Esophagus (tissue), 2 donors: ENCODE results near the gene DDTL. TPM values are rescaled to one million over a fixed set of nuclear protein-coding genes. Genes with fewer than 3 reads are reported as not detected.
"Not testable (repeated sequence)": the region's sequence is repeated elsewhere in the genome, so short reads cannot be mapped to it uniquely, and the experiment has no call there.

Experiments
- H3K27ac ChIP-seq, 2 donors: one replicate each; pipeline ENCODE4 v1.5.1; 2013; ENCODE audit warnings: low read depth in 2 of 2, mild to moderate bottlenecking in 2 of 2, inconsistent platforms in 1 of 2, low read length in 1 of 2, moderate library complexity in 1 of 2
- H3K27me3 ChIP-seq, 2 donors: one replicate each; pipeline ENCODE4 v1.6.1; 2013; ENCODE audit warnings: low read length in 2 of 2, control low read depth in 1 of 2, mild to moderate bottlenecking in 1 of 2; ENCODE audit not compliant: insufficient read depth in 2 of 2, control insufficient read depth in 1 of 2
- H3K36me3 ChIP-seq, 2 donors: one replicate each; pipeline ENCODE4 v1.6.1; 2013; ENCODE audit warnings: low read length in 1 of 2; ENCODE audit not compliant: control insufficient read depth in 2 of 2, insufficient read depth in 2 of 2
- H3K4me1 ChIP-seq, 2 donors: one replicate each; pipeline ENCODE4 v1.6.1; 2013; ENCODE audit warnings: low read length in 1 of 2; ENCODE audit not compliant: control insufficient read depth in 2 of 2, insufficient read depth in 2 of 2
- H3K4me3 ChIP-seq, 2 donors: one replicate each; pipeline ENCODE4 v1.5.1; 2013; ENCODE audit warnings: low read length in 2 of 2, mild to moderate bottlenecking in 2 of 2, low read depth in 1 of 2, moderate library complexity in 1 of 2
- H3K9me3 ChIP-seq, 2 donors: one replicate each; pipeline ENCODE4 v1.6.1; 2013; ENCODE audit warnings: mild to moderate bottlenecking in 2 of 2, low read depth in 1 of 2, low read length in 1 of 2, moderate library complexity in 1 of 2; ENCODE audit not compliant: control insufficient read depth in 2 of 2, insufficient read depth in 1 of 2
- WGBS, 2 donors: extraction: QIAGEN DNeasy Blood & Tissue Kit; methylation state at CpG; one replicate each; pipeline ENCODE4 v1.1.7; 2013; 5-methylcytosine and 5-hydroxymethylcytosine counted together
- polyA plus RNA-seq, 2 donors: library from polyadenylated mRNA; stranded (reverse); fragments of 200-250 nt; gene quantifications; one replicate each; pipeline ENCODE4 v1.2.3, GENCODE V29; 2013
- donor health status: healthy with polysubstance abuse.
- donor health status: Bipolar disorder and iron deficiency.

Gene DDTL
- polyA plus RNA-seq, 2 donors: 1.4 TPM

DNA sequence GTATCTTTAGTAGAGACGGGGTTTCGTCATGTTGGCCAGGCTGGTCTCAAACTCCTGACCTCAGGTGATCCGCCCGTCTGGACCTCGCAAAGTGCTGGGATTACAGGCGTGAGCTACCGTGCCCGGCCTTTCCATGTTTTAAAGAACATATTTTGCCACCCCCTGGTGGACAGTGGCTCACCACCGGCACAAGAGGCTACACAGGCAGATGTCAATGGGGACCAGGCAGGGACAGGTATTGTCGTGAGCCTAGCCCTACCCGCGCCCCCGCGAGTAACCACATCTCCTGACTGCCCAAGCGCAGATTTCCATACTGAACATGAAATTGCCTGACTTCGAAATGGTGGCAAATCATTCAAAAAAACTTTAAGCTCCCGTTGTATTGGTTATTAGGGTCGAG is 594 bp upstream of the DDTL start:
- not testable (repeated sequence) for H3K9me3 ChIP-seq, H3K4me1 ChIP-seq, H3K27me3 ChIP-seq, H3K4me3 ChIP-seq, H3K27ac ChIP-seq
- peaks cover 0 to 13% of the 10 kb centered on the region in 2 donors for H3K36me3 ChIP-seq
- no CpG with 5 or more reads among the region's 18 CpGs for WGBS, 2 donors

DNA sequence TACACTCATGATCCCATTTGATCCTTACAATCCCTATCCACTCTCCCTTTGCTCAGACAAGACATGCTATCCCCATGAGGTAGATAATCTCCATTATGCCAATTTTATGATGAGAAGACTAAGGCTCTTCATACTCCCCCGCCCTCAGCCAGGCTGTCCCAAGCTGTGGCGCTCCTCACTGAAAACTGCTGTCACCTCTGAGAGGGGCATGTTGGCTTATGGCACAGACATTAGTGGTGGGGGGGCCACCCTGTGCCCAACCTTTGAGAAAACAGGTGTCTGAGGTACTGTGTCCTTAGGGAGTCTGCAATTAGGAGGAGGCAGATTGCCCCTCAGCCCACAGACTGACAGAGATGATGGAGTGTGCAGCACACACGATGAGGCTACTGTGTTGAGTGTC is 2.4 kb downstream of the DDTL start:
- WGBS, 2 donors: 84 to 87% methylated on average over 3 of the region's 3 CpGs
- Histone ChIP-seq H3K27ac (no peak overlapping the region), H3K27me3 (no peaks in the 10 kb centered on the region)

DNA sequence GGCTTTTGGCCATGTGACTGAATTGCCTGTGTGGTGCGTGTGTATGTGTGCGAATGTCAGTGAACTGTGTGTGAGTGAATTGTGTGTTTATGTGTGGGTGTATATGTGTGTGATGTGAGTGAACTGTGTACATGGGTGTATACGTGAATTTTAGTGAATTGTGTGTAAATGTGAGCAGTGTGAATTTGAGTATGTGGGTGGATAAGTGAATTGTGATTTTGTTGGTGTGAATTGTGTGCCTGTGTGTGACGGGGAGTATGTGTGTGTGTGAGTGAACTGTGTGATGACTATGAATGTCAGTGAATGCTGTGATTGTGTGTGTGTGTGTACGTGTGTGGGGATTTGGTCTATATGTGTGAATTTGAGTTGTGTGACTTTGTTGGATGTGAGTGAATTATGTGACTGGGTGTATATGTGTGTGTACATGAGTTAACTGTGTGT is 3.5 kb downstream of the DDTL start:
- Histone ChIP-seq H3K27me3 (no peaks in the 10 kb centered on the region), H3K9me3 (no peaks in the 10 kb centered on the region), H3K27ac (no peak overlapping the region), H3K4me1 (peaks cover 0 to 3% of the 10 kb centered on the region in 2 donors), H3K36me3 (peaks cover 3 to 18% of the 10 kb centered on the region in 2 donors), H3K4me3 (no peak overlapping the region)
- WGBS, 2 donors: 60 to 81% methylated on average over 5 of the region's 5 CpGs

More for the DNA sequence above, 2.4 kb downstream of the DDTL start:
- H3K4me3 ChIP-seq: no peak overlapping the region
- H3K36me3 ChIP-seq: peaks cover 3 to 18% of the 10 kb centered on the region in 2 donors
- H3K4me1 ChIP-seq: peaks cover 0 to 3% of the 10 kb centered on the region in 2 donors
- H3K9me3 ChIP-seq: no peaks in the 10 kb centered on the region

DNA sequence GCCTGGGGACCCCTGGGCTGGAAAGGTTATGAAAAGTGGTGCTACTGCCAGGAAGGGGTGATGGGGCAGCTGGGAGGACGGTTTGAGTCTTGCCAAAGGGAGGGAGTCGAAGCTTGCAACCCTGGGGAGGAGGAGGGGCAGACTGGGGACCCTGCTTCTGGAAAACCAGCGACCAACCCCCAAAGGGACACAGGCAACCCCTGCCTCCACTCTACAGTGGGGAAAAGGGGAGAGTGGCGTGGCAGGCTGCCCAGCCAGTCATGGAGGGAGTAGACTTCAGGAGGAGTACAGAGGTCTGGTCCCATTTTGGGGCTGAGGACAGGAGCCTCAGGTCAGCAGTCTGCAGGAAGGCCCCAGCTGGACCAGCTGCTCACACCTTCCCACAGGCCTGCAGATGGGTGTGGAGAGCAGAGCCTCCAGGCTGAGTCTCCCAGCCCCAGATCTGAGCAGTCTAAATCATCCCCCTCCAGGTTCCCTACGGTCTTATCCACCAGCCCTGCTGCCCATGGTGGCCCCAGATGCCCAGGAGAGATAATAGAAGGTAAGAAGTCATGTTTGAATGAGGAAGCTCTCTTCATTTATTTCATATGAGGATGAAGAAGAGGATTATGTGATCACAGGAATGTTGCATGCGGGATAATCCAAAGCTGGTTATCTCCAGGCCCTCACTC is 4.3 kb downstream of the DDTL start:
- H3K27ac ChIP-seq: no peak overlapping the region
- peaks cover 3 to 18% of the 10 kb centered on the region in 2 donors for H3K36me3 ChIP-seq
- H3K9me3 ChIP-seq: no peaks in the 10 kb centered on the region
- no peaks in the 10 kb centered on the region for H3K27me3 ChIP-seq
- WGBS, 2 donors: 58 to 76% methylated on average over 6 of the region's 6 CpGs
- H3K4me1 ChIP-seq: peaks cover 0 to 3% of the 10 kb centered on the region in 2 donors
- H3K4me3 ChIP-seq: no peak overlapping the region

DNA sequence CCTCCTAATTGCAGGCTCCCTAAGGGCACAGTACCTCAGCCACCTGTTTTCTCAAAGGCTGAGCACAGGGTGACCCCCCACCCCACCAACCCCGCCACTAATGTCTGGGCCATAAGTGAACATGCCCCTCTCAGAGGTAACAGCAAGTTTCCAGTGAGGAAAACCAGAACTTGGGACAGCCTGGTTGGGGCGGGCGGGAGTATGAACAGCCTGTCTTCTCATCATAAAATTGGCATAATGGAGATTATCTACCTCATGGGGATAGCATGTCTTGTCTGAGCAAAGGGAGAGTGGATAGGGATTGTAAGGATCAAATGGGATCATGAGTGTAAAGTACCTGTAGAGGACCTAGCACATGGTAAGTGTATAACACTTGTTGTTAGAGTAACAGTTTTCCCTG is 5.2 kb downstream of the DDTL start:
- H3K27ac ChIP-seq, H3K27me3 ChIP-seq, H3K9me3 ChIP-seq, H3K4me3 ChIP-seq, H3K4me1 ChIP-seq: not testable (repeated sequence)
- H3K36me3 ChIP-seq: peaks cover 3 to 18% of the 10 kb centered on the region in 2 donors
- WGBS, 2 donors: 92 to 94% methylated on average over 3 of the region's 3 CpGs

DNA sequence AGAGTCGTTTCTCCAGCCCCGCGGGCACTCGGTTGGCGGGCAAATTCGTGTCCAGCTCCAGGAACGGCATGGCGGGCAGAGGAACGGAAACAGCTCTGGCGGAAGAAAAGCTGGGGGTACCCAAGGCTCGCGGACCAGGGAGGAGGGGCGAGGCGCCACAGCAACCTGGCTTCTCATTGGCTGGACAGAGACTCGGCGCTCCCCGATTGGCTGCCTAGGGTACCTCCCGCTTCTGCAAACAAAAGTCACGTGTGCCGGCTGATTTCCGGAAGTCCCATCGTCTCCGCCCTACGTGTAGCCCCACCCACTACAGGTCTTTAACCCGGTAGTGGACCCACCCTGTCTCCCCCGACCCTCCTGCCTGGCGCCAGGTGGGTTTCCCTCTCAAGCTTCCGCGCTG is 7.7 kb downstream of the DDTL start, which contains the start of gene DDT:
Gene DDT, minus strand, starts transcription at position 97 of the 400 bp plus-strand sequence. Its CDS starts 27 bp downstream, at position 70.
- no CpG with 5 or more reads among the region's 29 CpGs for WGBS, 2 donors
- not testable (repeated sequence) for H3K27me3 ChIP-seq, H3K4me3 ChIP-seq, H3K27ac ChIP-seq, H3K4me1 ChIP-seq, H3K9me3 ChIP-seq
- peaks cover 3 to 15% of the 10 kb centered on the region in 2 donors for H3K36me3 ChIP-seq

DNA sequence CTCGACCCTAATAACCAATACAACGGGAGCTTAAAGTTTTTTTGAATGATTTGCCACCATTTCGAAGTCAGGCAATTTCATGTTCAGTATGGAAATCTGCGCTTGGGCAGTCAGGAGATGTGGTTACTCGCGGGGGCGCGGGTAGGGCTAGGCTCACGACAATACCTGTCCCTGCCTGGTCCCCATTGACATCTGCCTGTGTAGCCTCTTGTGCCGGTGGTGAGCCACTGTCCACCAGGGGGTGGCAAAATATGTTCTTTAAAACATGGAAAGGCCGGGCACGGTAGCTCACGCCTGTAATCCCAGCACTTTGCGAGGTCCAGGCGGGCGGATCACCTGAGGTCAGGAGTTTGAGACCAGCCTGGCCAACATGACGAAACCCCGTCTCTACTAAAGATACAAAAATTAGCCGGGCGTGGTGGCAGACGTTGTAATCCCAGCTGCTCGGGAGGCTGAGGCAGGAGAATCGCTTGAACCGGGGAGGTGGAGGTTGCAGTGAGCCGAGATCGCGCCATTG is 8.2 kb downstream of the DDTL start:
- not testable (repeated sequence) for H3K27me3 ChIP-seq, H3K4me3 ChIP-seq, H3K4me1 ChIP-seq, H3K27ac ChIP-seq, H3K9me3 ChIP-seq
- peaks cover 3 to 12% of the 10 kb centered on the region in 2 donors for H3K36me3 ChIP-seq
- WGBS, 2 donors: 11 to 22% methylated on average over 6 to 7 of the region's 27 CpGs

DNA sequence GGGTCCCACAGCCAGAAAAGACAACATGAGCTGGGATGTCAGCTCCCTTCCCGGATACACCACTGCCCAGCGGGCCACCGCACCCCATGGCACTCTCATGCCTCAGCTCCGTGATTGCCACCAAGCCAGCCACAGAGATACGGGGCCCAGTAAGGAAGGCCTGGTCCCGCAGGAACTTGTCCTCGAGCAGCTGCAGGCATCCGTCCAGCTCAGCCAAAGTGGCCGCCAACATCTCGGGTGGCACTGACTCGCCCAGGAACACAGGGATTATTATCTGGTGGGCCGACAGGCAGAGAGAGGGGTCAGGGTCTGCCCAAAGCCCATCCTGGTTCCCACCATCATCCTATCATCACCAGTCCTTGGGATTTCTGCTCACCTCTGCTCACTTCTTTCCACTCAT is 10.6 kb downstream of the DDTL start:
- H3K27ac ChIP-seq, H3K36me3 ChIP-seq, H3K4me3 ChIP-seq, H3K9me3 ChIP-seq, H3K27me3 ChIP-seq, H3K4me1 ChIP-seq: not testable (repeated sequence)
- WGBS, 2 donors: 71 to 86% methylated on average over 2 to 7 of the region's 12 CpGs

DNA sequence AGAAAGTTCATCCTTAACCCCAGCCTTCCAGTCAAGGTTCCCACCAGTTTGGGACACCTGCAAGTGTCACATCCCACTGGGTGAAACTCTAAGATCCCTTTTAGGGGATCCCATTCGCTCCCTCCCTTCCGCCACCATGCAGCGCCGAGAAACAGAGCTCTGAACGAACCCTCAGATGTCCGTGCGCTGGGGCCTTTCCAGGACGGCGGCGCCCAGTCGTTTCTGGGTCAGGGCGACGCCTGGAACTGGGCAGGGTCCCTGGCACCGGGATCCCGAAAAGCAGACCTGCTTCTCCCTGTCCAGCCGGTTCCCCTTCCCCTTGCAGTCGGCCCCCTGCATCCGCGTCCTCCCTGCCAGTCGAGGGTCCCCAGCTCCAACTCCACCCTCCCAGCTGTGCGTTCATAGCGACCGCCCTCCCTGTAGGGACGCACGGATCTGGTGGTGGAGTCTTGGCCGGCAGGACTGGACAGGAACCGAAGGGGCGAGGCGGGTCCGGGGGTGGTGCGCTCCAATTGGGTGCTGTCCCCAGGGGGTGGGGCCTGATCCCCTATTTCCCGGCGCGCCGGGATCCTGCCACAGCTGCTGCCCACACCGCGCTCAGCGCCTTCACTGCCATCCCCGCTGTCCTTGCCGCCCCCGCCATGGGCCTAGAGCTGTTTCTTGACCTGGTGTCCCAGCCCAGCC is 13.0 kb downstream of the DDTL start, which contains the start of gene GSTT2:
Gene GSTT2, plus strand, starts transcription at position 578 of the 684 bp plus-strand sequence.
- not testable (repeated sequence) for H3K9me3 ChIP-seq, H3K36me3 ChIP-seq, H3K27ac ChIP-seq, H3K4me3 ChIP-seq, H3K27me3 ChIP-seq, H3K4me1 ChIP-seq
- WGBS, 2 donors: no CpG with 5 or more reads among the region's 41 CpGs
